T-helper 2 cell (primary cell): Measurements from ENCODE around the gene DPPA2.

Experiments used
- DNase-seq, 5 experiments: peaks; one replicate each; pipeline versions ENCODE4 v3.0.0 to v3.0.0-alpha.2; 2012 to 2022

DPPA2 gene

GRCh38 chr3:109325109-109325508 lies 8.8 kb upstream of the DPPA2 start:
- no peak for DNase-seq

- DNase-seq, result no peak
These were observed 3.3 kb downstream of the DPPA2 start for GRCh38 chr3:109313061-109313460.

- no peak for DNase-seq
These were observed 18.8 kb downstream of the DPPA2 start for GRCh38 chr3:109297496-109297895.

GRCh38 chr3:109284071-109284470 lies 32.2 kb downstream of the DPPA2 start:
- no peak for DNase-seq

- DNase-seq, result no peak
These were observed 37.8 kb downstream of the DPPA2 start for GRCh38 chr3:109278546-109278945.

- no peak for DNase-seq
These were observed 38.2 kb downstream of the DPPA2 start for GRCh38 chr3:109278141-109278540.

- DNase-seq, result no peak
These were observed 40.5 kb downstream of the DPPA2 start for GRCh38 chr3:109275702-109276293.

GRCh38 chr3:109270779-109271178 lies 45.5 kb downstream of the DPPA2 start:
- DNase-seq, result no peak

GRCh38 chr3:109269577-109270275 lies 46.6 kb downstream of the DPPA2 start:
- DNase-seq, result no peak

GRCh38 chr3:109268181-109268580 lies 48.1 kb downstream of the DPPA2 start:
- no peak for DNase-seq

GRCh38 chr3:109265295-109265694 lies 51.0 kb downstream of the DPPA2 start:
- no peak for DNase-seq

GRCh38 chr3:109257269-109257668 lies 59.0 kb downstream of the DPPA2 start:
- DNase-seq, result no peak

- DNase-seq, result peak in 1 of 5 experiments; percentile 6
These were observed 61.5 kb downstream of the DPPA2 start for GRCh38 chr3:109254770-109255169.

GRCh38 chr3:109252641-109253040 lies 63.7 kb downstream of the DPPA2 start:
- DNase-seq, result no peak
